ENCODE data around the gene CRACR2A. TPM values are rescaled to one million over a fixed set of nuclear protein-coding genes. Genes with fewer than 3 reads are reported as not detected.

The CRACR2A gene
- total RNA-seq, 2 experiments from 2014 or later: 28.2 to 31.1 TPM

- Histone ChIP-seq H3K9me3 (ENCODE audit: low read length) (no peaks in the 10 kb centered on the region), H3K4me3 (ENCODE audit: low read depth, low read length, poor library complexity, severe bottlenecking) (no peak overlapping the region), H3K9me2 (ENCODE audit: insufficient read depth, low read length) (no peaks in the 10 kb centered on the region), H3K79me2 (ENCODE audit: insufficient read depth, low read depth, low read length) (no peaks in the 10 kb centered on the region), H2AFZ (ENCODE audit: low read length) (no peak overlapping the region), H4K20me1 (ENCODE audit: insufficient read depth, low read length) (no peaks in the 10 kb centered on the region), H3K4me1 (ENCODE audit: insufficient read depth, low read length, poor library complexity, severe bottlenecking) (no peaks in the 10 kb centered on the region), H3K4me2 (ENCODE audit: low read length) (no peak overlapping the region), H3K36me3 (ENCODE audit: insufficient read depth, low read length) (peaks cover 64% of the 10 kb centered on the region), H3K27ac (ENCODE audit: low read depth, low read length, poor library complexity, severe bottlenecking) (no peak overlapping the region)
- intact Hi-C loops (cut with micrococcal nuclease; ENCODE audit: unreplicated experiment): no loop called here
- no peak for DNase-seq (ENCODE audit: low spot score)
- POLR2A ChIA-PET: no interaction called here
- CTCF ChIA-PET (ENCODE audit: unreplicated experiment): no interaction called here
- BruUV-seq (replicated peaks): no TSS peak
- TF ChIP-seq CTCF (conservative IDR thresholded peaks at IDR 0.05; ENCODE audit: low read length): no peak
Measured at GRCh38 chr12:3692616-3693365, 60.1 kb downstream of the CRACR2A start.

- TF ChIP-seq EZH2phosphoT487 (IDR thresholded peaks at IDR 0.05; ENCODE audit: borderline replicate concordance, low read depth, low read length) (no peak), CTCF (conservative IDR thresholded peaks at IDR 0.05; ENCODE audit: low read length) (no peak)
- POLR2A ChIA-PET: interaction anchor here (2.2 kb wide), 1 partner anchor 12 kb away, joined by 5 read pairs; no protein-coding TSS in a partner anchor
Measured at GRCh38 chr12:3686463-3686862, 66.4 kb downstream of the CRACR2A start.

GRCh38 chr12:3685830-3686229 lies 67.1 kb downstream of the CRACR2A start:
- Histone ChIP-seq H3K4me1 (ENCODE audit: insufficient read depth, low read length, poor library complexity, severe bottlenecking) (no peaks in the 10 kb centered on the region), H4K20me1 (ENCODE audit: insufficient read depth, low read length) (no peaks in the 10 kb centered on the region), H3K27ac (ENCODE audit: low read depth, low read length, poor library complexity, severe bottlenecking) (no peak overlapping the region), H3K4me3 (ENCODE audit: low read depth, low read length, poor library complexity, severe bottlenecking) (no peak overlapping the region), H3K36me3 (ENCODE audit: insufficient read depth, low read length) (peaks cover 23% of the 10 kb centered on the region), H2AFZ (ENCODE audit: low read length) (no peak overlapping the region), H3K79me2 (ENCODE audit: insufficient read depth, low read depth, low read length) (no peaks in the 10 kb centered on the region), H3K4me2 (ENCODE audit: low read length) (no peak overlapping the region), H3K9me2 (ENCODE audit: insufficient read depth, low read length) (no peaks in the 10 kb centered on the region), H3K9me3 (ENCODE audit: low read length) (no peaks in the 10 kb centered on the region)
- intact Hi-C loops (cut with micrococcal nuclease; ENCODE audit: unreplicated experiment): no loop called here
- no peak for TF ChIP-seq EZH2phosphoT487 (IDR thresholded peaks at IDR 0.05; ENCODE audit: borderline replicate concordance, low read depth, low read length)
- no peak for TF ChIP-seq CTCF (conservative IDR thresholded peaks at IDR 0.05; ENCODE audit: low read length)
- CTCF ChIA-PET (ENCODE audit: unreplicated experiment): no interaction called here
- DNase-seq (ENCODE audit: low spot score): no peak
- POLR2A ChIA-PET: interaction anchor here (2.2 kb wide), 1 partner anchor 11 kb away, joined by 5 read pairs; no protein-coding TSS in a partner anchor
- BruUV-seq (replicated peaks): no TSS peak

More at GRCh38 chr12:3686463-3686862, 66.4 kb downstream of the CRACR2A start:
- intact Hi-C loops (cut with micrococcal nuclease; ENCODE audit: unreplicated experiment): no loop called here
- Histone ChIP-seq H3K79me2 (ENCODE audit: insufficient read depth, low read depth, low read length) (no peaks in the 10 kb centered on the region), H3K36me3 (ENCODE audit: insufficient read depth, low read length) (peaks cover 21% of the 10 kb centered on the region), H2AFZ (ENCODE audit: low read length) (no peak overlapping the region), H3K9me3 (ENCODE audit: low read length) (no peaks in the 10 kb centered on the region), H4K20me1 (ENCODE audit: insufficient read depth, low read length) (no peaks in the 10 kb centered on the region), H3K27ac (ENCODE audit: low read depth, low read length, poor library complexity, severe bottlenecking) (no peak overlapping the region), H3K4me3 (ENCODE audit: low read depth, low read length, poor library complexity, severe bottlenecking) (no peak overlapping the region), H3K4me2 (ENCODE audit: low read length) (no peak overlapping the region), H3K9me2 (ENCODE audit: insufficient read depth, low read length) (no peaks in the 10 kb centered on the region), H3K4me1 (ENCODE audit: insufficient read depth, low read length, poor library complexity, severe bottlenecking) (no peaks in the 10 kb centered on the region)
- DNase-seq (ENCODE audit: low spot score): no peak
- CTCF ChIA-PET (ENCODE audit: unreplicated experiment): no interaction called here
- no TSS peak for BruUV-seq (replicated peaks)
